ENCODE results near the gene BEND2.

BEND2 gene

GRCh38 chrX:18173494-18174180 lies 47.0 kb downstream of the BEND2 start:
- DNase-seq (ENCODE audit: low spot score), result no peak
- TF ChIP-seq CTCF (IDR thresholded peaks at IDR 0.05; ENCODE audit: extremely low read depth, insufficient read depth, missing control alignments), result no peak
- in situ Hi-C loops (cut with MboI; ENCODE audit: low pct_unique_long_range_greater_than_20kb, low sequenced_read_pairs, unreplicated experiment), result no loop called here

- TF ChIP-seq CTCF (IDR thresholded peaks at IDR 0.05; ENCODE audit: extremely low read depth, insufficient read depth, missing control alignments), result no peak
- no peak for DNase-seq (ENCODE audit: low spot score)
- in situ Hi-C loops (cut with MboI; ENCODE audit: low pct_unique_long_range_greater_than_20kb, low sequenced_read_pairs, unreplicated experiment), result no loop called here
Measured at GRCh38 chrX:18172970-18173369, 47.7 kb downstream of the BEND2 start.

GRCh38 chrX:18170910-18171309 lies 49.8 kb downstream of the BEND2 start:
- in situ Hi-C loops (cut with MboI; ENCODE audit: low pct_unique_long_range_greater_than_20kb, low sequenced_read_pairs, unreplicated experiment), result no loop called here
- DNase-seq (ENCODE audit: low spot score), result no peak
- no peak for TF ChIP-seq CTCF (IDR thresholded peaks at IDR 0.05; ENCODE audit: extremely low read depth, insufficient read depth, missing control alignments)

- DNase-seq (ENCODE audit: low spot score), result no peak
- in situ Hi-C loops (cut with MboI; ENCODE audit: low pct_unique_long_range_greater_than_20kb, low sequenced_read_pairs, unreplicated experiment), result no loop called here
- no peak for TF ChIP-seq CTCF (IDR thresholded peaks at IDR 0.05; ENCODE audit: extremely low read depth, insufficient read depth, missing control alignments)
Measured at GRCh38 chrX:18166068-18166467, 54.6 kb downstream of the BEND2 start.

GRCh38 chrX:18160369-18160768 lies 60.3 kb downstream of the BEND2 start:
- in situ Hi-C loops (cut with MboI; ENCODE audit: low pct_unique_long_range_greater_than_20kb, low sequenced_read_pairs, unreplicated experiment), result no loop called here
- TF ChIP-seq CTCF (IDR thresholded peaks at IDR 0.05; ENCODE audit: extremely low read depth, insufficient read depth, missing control alignments), result no peak
- no peak for DNase-seq (ENCODE audit: low spot score)

- DNase-seq (ENCODE audit: low spot score), result no peak
- in situ Hi-C loops (cut with MboI; ENCODE audit: low pct_unique_long_range_greater_than_20kb, low sequenced_read_pairs, unreplicated experiment), result no loop called here
- no peak for TF ChIP-seq CTCF (IDR thresholded peaks at IDR 0.05; ENCODE audit: extremely low read depth, insufficient read depth, missing control alignments)
Measured at GRCh38 chrX:18158963-18159362, 61.7 kb downstream of the BEND2 start.

Measured in GM13977 (cell line).